GM19035 (cell line): ENCODE data around the gene TNS1.
"Not testable (repeated sequence)": the region's sequence is repeated elsewhere in the genome, so short reads cannot be mapped to it uniquely, and the experiment has no call there.

Source experiments
- ATAC-seq: cut with Tn5 transposase; IDR thresholded peaks from one replicate; pipeline ENCODE4 v1.9.1; 2021; ENCODE audit not compliant: unreplicated experiment

TNS1 gene

GRCh38 chr2:218002845-218003180 is at the start of gene TNS1:
TSS of gene TNS1 (minus strand) at chr2:218002995. CDS start at chr2:218002872, 123 bp downstream.
- ATAC-seq = no peak

GRCh38 chr2:218051903-218052302 is 49.1 kb upstream of the TNS1 start:
- no peak for ATAC-seq

- no peak for ATAC-seq
Measured at GRCh38 chr2:218047536-218048225, 44.9 kb upstream of the TNS1 start.

- ATAC-seq = peak; percentile 79
Measured at GRCh38 chr2:218046238-218046637, 43.4 kb upstream of the TNS1 start.

GRCh38 chr2:218044599-218044998 is 41.8 kb upstream of the TNS1 start:
- ATAC-seq = not testable (repeated sequence)

GRCh38 chr2:218043701-218044109 is 40.9 kb upstream of the TNS1 start:
- ATAC-seq = no peak

- no peak for ATAC-seq
Measured at GRCh38 chr2:218043100-218043499, 40.3 kb upstream of the TNS1 start.

- ATAC-seq = no peak
Measured at GRCh38 chr2:218041302-218042168, 38.7 kb upstream of the TNS1 start.

- no peak for ATAC-seq
Measured at GRCh38 chr2:218040883-218041282, 38.1 kb upstream of the TNS1 start.

GRCh38 chr2:218039171-218039570 is 36.4 kb upstream of the TNS1 start:
- no peak for ATAC-seq

- ATAC-seq = no peak
Measured at GRCh38 chr2:218036371-218036770, 33.6 kb upstream of the TNS1 start.

- ATAC-seq = no peak
Measured at GRCh38 chr2:218035463-218036100, 32.8 kb upstream of the TNS1 start.

GRCh38 chr2:218034497-218035213 is 31.9 kb upstream of the TNS1 start:
- ATAC-seq = peak; percentile 86

- ATAC-seq = no peak
Measured at GRCh38 chr2:218033590-218034496, 31.0 kb upstream of the TNS1 start.

GRCh38 chr2:218033208-218033589 is 30.4 kb upstream of the TNS1 start:
- ATAC-seq = no peak

GRCh38 chr2:218032336-218033171 is 29.8 kb upstream of the TNS1 start:
- ATAC-seq = no peak

GRCh38 chr2:218031771-218032257 is 29.0 kb upstream of the TNS1 start:
- ATAC-seq = no peak

GRCh38 chr2:218031261-218031660 is 28.5 kb upstream of the TNS1 start:
- ATAC-seq = no peak
